Germinal center (tissue), 1 donor: ENCODE measurements around the gene RANBP1.

ENCODE experiments used
- DNase-seq: peaks from one replicate; pipeline ENCODE4 v3.0.0; 2012; ENCODE audit warnings: mixed read lengths, low spot score

Gene RANBP1

DNA sequence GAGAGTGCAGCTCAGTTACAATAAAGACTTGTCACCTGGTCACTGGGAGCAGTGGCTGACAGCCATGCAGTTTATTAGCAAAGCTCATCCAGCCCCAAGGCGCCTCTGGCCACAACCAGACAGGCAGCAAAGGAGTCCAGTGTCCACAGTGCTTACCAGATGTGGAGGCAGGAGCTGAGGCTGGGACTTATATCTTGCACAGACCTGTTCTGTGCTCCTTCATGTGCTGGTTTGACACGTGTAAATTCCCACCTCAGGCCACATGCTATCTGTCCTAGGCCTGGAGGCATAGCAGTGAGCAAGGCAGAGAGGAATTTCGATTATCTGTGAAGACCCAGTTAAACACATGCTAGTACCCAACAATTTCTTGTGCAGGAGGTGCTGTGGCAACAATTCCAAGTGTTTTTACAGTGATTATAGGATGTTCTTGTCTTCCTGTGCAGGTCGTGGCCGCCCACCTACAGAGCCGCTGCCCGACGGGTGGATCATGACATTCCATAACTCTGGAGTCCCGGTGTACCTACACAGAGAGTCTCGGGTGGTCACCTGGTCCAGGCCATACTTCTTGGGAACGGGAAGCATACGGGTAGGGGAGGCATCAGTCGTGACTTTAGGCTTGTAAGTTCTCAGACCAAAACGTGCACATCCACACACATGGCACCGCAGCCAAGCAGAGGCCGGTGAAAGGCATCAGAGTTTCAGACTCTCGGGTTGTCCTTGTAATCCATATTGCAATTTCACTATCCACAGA is 26.5 kb upstream of the RANBP1 start:
- no peak for DNase-seq

DNA sequence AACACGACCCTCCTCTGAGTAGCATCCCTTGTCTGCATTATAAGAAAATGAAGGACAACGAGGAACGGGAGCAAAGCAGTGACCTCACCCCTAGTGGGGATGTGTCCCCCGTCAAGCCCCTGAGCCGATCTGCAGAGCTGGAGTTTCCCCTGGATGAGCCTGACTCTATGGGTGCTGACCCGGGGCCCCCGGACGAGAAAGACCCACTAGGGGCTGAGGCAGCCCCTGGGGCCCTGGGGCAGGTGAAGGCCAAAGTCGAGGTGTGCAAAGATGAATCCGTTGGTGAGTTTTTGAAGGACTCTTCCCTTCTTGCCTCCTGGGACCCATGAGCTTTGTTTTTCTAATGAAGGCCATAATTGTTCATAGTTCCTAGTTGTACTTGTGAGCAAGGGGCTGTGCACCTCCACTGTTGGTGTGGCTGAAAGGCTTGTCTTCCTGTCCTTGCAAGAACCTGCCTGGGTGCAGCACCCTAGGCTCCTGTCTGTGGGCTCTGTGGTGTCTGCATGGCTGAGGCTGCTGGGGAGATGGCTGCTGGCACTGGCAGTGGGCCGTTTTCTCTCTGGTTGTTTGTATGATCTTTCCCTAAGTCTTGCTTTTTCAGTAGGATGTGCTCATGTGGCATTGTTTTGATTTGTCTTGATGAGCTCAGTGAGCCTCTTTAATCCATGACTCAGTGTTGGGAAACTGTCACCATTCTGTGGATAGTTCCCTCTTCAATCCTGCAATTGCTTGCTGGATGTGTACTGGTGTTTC is 25.8 kb upstream of the RANBP1 start:
- no peak for DNase-seq

DNA sequence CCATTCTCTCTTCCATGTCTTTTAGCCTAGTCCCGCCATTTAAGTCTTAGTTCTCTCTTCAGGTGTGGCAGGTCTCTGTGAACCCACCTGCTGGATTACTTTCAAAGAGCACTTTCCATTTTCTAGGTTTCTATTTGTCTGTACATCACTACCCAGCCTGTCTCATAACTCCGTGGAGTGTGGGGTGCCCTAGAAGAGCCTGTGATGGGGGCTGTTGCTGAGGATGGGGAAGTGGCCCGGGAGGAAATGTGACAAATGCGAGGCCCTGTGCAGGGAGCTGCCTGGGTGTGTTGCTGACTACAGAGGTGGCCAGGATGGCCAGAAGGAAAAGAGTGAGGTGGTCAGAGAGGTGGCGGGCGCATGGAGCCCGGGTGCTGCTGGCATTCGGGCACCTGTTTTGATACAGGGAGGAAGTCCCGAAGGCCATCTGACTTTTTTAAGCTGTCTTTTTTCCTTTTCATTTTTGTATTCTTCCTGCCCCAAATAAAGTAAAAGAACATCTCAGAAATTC is 25.1 kb upstream of the RANBP1 start:
- no peak for DNase-seq

DNA sequence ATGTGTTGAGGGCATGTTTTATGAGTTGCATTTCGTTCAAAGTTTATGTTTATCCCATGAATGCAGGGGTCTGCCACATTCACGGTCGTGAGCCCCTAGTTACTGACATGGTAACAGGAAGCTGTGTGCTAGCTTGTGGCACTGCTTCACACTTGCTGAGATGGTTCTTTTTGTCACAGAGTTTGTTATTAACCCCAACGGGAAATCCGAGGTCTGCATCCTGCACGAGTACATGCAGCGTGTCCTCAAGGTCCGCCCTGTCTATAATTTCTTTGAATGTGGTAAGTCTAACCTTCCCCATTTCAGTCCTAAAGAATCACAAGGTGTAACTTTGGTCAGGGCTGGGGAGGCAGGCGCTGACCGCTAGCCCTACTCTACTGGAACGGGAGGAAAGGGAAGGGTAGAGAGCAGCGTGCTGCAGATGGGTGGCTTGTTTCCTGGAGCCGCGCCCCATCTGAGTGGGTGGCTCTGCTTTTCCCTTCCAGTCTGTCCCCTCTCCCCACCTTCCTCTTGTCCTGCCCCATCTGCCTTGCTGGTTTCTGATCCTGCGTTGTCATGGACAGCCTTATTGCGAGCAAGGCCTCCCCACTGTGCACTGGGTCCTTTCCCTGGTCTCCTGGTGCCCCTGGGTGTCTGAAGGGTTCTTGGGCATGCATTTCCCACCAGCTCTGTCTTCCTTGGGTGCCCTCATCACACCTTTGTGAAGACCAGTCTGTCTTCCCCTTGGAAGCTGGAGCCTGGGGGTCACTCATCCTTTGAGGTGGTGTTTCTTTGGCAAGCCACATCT is 24.0 kb upstream of the RANBP1 start:
- DNase-seq = no peak

DNA sequence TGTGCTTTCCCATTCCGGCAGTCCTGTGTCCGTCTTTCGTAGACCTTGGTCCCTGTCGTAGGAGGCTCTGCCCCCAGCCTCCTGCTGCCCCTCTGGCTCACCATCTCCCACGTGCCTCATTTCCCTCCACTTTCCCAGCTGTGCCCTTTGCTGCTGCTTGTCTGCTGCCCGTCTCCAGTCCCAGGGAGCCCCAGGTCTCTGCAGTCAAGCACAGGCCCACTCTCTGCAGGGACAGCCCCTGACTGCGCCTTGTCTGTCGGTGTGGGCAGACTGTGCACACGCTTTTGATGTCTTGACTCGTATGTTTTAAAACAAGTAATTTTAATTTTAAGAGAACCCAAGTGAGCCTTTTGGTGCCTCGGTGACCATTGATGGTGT is 23.4 kb upstream of the RANBP1 start:
- DNase-seq = no peak

DNA sequence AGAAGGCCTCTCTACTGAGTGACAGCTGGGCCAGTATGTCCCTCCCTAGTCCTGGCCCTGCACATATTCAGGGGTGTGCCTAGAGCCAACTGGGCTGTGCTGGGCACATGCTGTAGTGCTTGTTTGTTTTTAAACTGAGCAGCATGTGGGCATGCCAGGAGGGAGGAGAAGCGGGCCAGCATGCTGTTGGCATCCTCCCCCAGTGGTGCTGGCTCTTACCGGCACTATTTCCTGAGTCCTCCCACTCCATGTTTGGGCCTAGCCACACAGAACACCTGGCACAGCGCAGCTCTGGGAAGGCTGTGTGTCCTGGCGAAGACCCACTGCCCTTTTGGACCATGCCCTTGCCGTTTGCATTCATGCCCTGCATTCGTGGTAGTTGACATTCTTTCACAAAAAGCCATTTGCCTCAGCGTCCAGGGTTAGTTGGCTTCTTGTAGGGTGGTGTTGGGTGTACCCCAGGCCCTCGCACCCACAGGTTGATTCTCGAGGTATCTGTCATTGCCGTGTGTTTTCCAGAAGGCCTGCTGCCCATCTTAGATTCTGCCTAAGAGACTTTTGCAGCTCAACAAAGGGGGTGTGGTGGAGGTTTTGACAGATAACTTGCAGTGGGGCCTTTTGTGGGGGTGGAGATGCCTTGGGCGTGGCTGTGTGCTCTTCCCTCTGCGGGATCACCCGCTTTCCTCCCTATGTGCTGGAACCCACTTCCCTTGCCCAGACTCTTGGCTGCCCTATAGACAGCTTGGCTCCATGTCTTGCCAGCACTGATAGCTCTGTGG is 22.3 kb upstream of the RANBP1 start:
- DNase-seq = no peak

DNA sequence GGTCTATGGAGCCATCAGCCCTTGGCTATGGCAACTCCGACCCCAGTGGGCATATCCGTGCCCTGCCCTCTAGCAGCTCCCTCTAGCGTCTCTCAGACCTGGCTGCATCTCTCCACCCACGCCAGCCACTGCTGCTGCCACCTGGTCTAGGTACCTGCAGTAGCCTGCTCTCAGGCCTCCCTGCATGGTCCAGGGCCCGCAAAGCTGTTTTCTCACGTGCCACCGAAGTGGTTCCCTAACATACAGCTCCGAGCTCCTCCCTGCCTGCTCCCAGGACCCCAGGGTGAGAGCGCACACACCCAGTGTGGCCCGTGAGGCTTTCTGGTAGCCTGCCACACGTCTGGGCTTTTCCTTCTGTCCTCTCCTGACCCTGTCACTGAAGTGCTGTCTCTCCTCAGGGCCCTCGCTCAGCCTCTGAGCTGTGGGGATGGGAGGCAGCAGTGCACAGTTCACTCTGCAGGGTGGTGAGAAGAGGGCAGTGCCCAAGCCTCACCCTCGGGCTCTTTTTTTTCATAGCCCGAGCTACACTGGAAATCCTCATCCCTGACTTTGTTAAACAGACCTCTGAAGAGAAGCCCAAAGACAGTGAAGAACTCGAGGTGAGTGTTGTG is 21.6 kb upstream of the RANBP1 start:
- DNase-seq = no peak

DNA sequence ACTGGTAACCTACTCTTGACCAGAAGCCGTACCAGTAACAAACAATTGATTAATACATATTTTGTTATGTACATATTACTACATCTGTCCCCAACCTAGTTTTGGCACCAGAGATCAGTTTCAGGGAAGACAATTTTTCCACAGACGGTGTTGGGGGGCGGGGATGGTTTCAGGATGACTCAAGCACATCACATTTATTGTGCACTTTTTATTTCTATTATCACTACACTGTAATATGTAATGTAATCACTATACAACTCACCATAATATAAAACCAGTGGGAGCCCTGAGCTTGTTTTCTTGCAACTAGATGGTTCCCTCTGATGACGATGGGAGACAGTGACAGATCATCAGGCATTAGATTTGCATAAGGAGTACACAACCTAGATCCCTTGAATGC is 20.4 kb upstream of the RANBP1 start:
- DNase-seq = no peak

DNA sequence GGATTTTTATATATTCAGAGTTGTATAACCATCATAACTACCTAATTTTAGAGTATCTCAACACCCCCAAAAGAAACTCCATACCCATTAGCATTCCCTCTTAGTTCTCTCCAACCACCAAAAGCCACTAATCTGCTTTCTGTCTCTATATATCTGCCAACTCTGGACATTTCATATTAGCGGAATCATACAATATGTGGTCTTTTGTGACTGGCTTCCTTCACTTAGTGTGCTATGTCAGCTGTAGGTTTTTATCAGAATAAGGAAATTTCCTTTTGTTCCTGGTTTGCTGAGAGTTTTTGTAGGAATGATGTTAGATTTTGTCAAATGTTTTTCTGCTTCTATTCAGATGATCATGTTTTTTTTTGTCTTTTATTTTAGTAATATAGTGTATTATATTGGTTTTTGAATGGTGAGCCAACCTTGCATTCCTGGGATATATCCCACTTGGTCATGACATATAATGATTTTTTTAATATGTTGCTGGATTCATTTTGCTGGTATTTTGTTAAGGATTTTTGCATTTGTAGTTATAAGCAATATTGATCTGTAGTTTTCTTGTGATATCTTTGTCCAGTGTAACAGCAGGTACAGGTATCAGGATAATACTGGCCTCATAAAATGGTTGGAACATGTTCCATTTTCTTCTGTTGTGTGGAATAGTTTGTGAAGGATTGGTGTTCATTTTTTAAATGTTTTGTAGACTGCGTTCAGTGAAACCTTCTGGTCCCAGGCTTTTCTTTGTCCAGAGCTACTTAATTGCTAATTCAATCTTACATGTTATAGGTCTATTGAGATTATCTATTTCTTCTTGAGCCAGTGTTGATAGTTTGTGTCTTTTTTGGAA is 19.1 kb upstream of the RANBP1 start:
- no peak for DNase-seq

DNA sequence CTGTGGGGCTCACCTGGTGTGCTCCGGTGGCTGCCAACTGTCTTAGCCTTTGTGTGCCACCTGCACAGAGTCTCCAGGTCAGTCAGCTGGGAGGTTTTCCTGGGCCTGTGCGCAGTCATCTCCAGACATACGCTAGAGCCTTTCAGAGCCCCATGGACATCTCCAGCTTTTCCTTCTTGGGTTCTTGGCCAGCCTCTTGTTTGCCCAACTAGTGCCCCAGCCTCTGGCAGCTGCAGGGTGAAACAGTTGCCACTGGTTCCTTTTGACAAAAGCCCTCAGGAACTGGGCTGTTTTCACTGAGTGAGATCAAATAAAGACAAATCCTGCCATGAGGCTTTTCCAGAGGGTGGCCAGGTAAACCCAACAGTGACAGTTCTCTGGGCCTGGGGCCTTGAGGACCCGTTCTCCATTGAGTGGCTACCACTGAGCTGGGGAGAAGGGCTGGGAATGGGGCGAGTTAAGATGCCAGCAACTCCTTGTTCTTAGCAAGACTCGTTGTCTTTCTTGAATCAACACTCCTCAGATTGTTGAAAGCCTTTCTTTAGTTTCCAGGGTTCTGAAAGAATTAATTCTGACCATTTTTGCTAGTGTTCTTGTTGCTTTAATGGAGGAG is 16.7 kb upstream of the RANBP1 start:
- DNase-seq = no peak

DNA sequence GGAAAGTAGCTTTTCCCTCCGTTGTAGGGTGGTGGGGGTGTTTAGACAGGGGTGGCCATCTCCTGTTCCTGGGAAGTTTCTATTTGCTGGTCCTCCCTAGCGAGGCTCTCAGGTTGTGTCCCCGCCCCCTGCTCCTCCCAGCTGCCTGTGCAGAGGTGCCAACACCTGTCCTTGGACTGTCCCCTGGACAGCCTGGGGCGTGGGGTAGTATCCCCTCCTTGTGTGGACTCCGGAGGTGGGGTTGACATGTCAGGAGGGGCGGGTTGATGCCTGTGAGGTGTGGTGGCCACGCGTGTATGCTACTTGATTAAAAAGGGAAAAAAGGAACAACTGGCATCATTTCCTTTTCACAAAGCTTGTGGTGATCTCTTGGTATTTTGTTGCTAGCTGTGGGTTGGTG is 14.3 kb upstream of the RANBP1 start:
- DNase-seq = no peak

DNA sequence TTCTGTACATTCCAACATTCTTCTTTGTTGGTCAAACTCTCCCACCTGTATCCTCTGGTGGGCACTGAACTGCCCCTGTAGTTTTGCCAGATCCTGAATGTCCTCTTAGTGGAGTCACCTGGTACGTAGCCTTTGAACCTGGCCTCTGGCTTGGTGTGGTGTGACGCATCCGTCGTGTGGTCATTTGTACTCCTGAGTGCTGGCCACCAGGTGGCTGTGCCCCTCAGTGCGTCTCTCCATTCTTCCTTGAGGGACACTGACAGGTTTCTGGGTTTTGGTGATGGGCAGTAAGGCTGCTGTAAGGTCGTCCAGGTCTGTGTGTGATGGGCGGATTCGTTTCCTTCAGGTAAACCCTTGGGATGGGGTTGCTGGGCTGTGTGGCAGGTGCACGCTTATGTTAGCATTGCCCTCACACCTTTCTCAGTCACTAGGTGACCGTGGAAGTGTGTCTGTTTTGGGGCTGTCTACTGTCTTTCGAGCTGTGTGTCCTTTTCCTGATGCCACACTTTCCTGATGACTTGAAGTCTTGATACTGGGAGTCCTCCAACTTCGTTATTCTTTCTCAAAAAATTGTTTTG is 13.6 kb upstream of the RANBP1 start:
- no peak for DNase-seq

DNA sequence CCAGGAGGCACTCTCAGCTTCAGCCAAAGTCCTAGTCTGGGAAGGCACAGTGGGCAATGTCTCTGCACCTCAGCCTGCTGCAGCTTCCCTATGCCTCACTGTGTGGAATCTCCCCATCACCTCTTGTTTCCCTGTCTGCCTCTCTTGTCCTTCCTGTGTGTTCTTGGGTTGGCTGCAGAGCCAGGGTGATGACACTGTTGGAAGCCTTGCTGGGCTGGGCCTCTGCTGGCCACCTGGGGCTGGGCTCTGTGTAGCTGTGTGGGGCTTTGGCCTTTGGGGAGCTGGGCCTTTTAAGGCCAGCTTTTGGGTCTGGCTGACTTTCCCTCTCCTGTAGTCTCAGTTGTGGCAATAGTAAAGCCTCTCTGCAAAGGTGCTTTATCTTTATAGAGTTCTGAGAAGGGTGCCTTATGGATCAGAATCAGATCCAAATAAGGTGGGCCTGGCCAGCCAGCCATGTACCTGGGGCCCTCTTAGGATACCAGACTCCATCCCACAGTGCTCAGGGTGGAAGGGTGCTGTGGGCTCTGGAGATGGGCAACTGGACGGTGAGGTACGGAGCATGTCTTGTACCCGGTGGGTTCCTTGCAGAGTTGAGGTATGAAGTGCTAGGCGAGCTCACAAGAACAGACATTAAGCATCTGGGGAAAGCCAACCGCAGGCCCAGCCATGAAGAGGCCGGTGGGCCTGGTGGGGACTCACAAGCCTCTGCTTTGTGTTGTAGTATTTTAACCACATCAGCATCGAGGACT is 10.3 kb upstream of the RANBP1 start:
- no peak for DNase-seq

DNA sequence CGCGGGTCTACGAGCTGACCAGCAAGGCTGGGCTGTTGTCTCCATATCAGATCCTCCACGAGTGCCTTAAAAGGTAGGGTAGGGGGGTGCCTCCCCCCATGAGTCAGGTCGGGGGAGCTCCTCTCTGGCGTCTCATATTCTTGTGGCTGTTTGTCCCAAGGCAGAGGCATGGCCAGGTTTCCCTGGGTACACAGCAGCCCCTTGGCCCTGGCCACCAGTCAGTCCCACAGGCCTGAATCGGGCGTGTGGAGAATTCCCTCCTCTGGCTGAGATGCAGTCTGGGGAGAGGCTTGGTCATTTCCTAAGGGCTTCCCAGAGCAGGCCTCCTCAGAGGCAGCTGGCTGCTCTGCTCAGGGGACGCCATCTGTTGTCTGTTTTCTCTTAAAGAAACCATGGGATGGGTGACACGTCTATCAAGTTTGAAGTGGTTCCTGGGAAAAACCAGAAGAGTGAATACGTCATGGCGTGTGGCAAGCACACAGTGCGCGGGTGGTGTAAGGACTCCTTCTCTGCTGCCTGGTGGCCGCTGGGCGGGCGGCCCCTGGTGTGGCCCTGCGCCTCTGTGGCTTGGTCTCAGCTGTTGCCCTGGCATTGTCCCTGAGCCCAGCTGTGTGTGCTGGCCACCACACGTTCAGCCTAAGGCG is 9.6 kb upstream of the RANBP1 start:
- DNase-seq = no peak

DNA sequence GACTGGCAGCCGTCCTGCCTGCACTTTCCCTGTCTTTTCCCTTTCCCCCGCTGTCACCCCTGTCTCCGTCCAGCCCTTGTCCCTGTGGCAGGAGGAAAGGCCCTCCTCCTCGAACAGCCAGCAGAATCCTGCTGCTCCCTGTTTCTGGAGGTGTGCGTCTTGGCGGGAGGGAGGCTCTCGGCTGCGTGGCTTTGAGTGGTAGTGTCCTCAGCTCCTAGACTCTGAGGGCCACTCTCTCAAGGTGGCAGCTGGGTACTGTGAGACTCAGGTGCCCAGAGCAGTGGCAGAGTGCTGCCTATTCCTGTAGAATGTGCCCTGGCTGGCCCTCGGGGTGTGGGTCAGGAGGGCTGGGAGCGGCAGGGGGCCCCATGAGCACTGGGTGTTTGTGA is 9.1 kb upstream of the RANBP1 start:
- DNase-seq = no peak

DNA sequence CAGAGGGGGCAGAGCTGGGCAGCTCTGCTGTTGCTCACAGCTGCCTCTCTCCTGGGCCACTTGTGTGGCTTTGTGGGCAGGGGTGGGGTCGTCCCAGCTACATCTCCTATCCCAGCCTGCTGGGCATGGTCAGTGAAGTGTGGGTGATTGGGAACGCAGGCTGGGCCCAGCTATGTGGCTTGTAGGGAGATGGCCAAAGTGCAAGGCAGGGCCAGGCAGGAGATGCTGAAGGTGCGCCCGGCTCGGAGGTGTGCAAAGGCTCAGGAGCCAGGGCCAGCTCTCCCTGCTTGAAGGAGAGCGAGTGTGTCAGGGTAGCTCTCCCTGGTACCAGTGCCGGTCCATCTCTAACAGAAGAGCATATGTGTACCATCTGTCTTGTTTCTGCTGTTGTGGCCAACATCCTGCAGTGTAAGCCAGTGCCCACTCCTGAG is 8.4 kb upstream of the RANBP1 start:
- no peak for DNase-seq

DNA sequence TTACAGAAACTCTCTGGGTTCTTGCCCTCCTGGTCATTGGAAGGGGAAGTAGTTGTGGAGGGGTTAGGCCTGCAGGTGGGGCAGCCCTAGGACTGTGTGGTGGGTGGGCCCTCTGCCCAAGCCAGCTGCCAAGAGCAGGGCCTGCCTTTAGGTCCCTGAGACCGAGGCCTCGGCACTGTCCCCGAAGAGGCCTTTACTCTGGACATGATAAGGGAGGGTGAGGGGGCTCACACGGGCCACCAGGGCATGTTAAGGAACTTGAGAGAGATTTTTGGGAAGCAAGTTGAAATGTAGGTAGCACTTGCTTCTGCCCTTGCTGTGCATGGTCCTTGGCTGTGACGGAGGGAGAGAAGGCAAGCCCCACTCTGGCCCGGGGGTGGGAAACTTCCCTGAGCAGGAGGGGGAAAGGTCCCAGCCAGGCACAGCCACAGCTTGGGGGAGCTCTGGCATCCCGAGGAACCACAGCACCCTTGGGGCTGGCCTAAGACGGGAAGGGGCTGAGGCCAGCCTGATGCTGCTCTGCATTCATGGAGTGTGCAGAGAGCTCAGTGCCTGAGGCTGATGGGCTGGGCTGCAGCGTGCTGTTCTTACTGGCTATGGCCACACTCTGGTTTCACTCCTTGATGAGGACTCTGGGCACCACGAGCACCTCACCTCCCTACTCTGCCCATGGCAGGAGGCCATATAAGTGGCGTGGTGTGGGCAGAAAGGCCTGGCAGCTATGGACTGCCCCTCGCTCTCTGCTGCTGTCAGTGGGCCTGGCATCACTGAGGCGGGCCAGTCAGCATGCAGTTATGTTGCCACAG is 7.8 kb upstream of the RANBP1 start:
- no peak for DNase-seq

DNA sequence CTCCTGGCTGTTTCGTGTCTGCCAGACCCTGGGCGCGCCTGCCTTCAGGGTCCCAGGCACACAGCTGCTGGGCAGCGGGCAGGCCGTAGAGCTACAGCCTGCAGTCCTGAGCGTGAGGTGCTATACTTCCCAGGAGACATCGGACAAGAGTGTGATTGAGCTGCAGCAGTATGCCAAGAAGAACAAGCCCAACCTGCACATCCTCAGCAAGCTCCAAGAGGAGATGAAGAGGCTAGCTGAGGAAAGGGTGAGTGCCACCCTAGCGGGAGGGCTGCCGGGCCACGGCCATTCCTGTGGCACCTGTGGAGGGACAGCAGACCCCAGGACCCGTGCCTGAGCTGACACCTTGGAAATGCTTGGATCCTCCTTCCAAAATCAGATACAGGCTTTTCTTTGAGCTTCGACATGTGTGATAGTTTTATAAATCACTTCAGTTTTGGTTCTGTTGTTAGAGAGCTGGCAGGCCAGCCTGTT is 7.1 kb upstream of the RANBP1 start:
- no peak for DNase-seq
